ENCODE measurements around the gene ZFP62.

Gene ZFP62

GRCh38 chr5:180866985-180867384 lies 5.9 kb upstream of the ZFP62 start:
- DNase-seq, result no peak

DNA sequence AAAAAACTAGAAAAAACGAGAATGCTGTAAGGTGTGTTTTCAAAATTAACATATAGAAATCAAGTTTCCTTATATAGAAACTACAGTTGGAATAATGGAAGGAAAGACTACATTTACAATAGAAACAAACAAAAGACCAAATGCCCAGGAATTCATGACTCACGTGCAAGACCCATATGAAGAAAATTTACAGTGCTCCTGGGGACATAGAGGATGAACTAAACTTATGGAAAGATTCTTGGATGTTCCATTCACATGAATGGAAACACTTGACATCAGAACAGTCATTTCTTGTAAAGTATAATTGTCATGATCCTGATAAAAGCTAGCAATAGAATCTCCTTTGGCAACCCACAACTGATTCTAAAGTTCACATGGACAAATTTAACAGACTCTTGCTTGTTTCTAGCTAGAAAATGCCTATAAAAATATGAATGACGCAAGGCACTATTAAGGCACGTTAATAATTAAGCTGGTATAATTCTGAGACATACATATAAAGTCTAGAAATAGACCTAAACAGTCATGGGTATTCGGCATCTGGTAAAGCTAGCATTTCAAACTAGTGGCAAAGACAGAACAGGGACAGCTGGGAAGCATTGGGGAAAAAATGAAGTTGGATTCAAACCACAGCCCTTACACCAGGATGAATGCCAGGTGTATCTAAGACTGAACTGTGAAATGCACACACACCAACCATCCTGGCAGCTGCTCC lies 5.1 kb upstream of the ZFP62 start:
- no peak for DNase-seq

DNA sequence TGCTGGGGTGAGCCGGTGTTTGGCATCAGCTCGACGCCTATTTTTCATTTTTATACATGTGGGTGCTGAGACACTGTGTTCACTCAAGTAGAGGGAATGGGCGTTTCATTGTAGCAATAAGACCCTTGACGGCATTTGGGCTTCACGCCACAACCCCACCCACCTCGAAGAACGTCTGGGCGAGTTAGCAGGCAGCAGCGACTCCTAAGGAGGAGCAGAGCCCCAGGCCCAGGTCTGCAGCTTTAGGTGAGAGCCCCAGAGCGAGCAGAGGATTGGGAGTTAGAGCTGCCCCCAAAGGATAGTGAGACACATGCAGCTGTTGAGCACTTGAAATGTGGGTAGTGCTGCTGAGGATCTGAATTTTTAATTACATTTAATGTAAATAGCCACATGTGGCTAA lies 1.6 kb upstream of the ZFP62 start:
- DNase-seq, result no peak

DNA sequence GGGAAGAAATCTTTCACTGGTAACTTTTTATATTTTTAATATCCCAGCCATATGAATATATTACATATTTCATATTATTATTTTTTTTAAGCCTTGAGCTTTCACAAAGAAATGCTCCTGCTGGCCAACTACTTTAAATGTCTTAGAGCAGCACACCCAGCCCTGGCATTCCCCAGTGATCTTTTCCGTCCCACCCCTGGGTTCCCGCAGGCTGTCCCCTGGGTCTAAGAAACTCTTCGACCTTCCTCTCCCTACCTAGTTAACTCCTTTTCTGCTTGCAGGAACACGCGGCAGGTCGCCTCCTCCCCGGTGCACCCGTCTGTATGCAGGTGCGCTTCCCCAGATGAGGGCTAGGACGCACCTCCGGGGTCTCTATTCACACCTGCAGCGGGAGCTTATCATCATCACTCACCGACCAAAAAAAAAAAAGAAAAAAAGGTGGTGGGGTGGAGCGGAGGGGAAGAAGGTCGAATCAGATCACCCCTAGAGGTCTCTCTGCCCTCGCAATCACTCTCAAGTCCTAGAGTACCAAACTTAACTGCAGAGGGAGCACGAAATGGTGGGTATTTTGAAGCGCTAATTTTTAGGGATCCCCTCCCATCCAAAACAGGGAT lies 696 bp downstream of the ZFP62 start:
- no peak for DNase-seq

DNA sequence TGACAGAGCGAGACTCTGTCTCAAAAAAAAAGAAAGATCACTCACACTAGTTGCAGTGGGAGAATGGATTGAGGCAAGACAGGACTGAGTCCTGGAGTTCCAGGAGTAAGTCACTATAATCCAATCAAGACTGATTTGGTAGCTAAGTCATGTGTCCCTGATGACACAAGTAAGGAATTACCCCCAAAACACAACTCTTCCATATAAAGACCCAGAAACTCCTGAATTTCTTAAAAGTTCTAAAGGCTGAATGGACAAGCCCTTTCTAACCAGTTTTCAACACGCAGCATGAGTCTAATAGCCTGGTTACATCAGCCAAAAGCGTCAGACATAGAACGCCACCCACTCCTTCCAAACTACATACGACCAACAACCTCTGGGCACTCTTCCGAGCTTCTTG lies 2.5 kb downstream of the ZFP62 start:
- no peak for DNase-seq

DNA sequence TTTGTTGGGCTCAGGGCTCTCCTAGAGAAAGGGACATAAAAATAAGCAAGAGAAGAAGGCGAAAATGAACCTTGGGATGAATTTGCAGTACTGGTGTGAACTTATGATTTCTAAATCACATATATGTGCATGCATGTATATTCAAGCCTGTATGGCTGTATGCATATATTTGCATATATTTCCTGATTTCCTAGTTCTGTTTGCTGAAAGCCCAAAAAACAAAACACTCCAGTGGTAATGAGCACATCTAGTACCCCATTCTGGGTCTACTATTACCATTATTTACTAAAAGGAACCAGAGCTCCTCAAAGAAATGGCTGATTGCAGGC lies 7.3 kb downstream of the ZFP62 start:
- no peak for DNase-seq

DNA sequence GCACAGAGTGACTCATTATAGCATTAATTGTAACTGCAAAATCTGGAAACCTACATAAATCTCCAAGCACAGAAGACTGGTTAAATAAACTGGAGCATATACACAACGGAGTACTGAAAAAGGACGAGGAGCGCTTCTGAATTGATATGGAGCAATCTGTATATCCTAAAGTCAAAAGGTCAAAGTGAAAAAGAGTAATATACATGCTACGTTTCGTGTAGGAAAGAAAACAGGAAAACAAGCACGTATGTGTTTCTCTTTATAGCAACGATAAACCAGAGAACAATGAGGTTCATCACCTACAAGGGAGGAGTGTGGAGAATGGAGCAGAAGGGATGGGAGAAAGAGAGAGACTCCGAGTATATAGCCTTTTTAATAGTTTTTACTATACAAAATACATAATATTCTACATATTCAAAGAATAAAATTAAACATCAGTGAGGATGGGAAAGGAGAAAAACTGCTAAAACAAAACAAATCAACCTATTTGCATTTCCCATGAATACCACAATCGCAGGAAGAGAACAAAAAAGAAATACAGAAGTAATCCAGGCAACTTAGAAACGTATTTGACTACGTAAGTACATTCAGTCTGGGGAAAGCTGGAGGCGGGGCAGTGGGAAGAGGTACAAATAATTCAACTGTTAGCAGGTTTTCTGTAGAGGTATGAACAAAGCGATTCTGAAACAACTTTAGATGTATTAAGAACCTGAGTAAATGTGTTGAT lies 7.8 kb downstream of the ZFP62 start:
- peak; percentile 5 for DNase-seq

- no peak for DNase-seq
Measured at GRCh38 chr5:180852495-180852894, 8.6 kb downstream of the ZFP62 start.

GRCh38 chr5:180850434-180851078 lies 10.5 kb downstream of the ZFP62 start:
- DNase-seq, result no peak

DNA sequence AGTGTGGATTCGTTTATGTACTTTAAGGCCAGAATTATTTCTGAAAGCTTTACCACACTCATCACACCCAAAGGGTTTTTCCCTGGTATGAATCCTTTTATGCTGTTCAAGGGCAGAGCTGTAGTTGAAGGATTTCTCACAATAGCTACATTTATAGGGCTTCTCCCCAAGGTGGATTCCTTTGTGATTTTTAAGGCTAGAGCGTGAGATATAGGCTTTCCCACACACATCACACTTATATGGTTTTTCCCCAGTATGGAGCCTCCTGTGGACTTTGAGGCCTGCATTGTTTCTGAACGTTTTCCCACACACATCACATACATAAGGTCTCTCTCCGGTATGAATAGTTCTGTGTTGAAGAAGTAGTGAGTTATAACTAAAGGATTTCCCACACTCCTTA lies 11.2 kb downstream of the ZFP62 start:
- no peak for DNase-seq

DNA sequence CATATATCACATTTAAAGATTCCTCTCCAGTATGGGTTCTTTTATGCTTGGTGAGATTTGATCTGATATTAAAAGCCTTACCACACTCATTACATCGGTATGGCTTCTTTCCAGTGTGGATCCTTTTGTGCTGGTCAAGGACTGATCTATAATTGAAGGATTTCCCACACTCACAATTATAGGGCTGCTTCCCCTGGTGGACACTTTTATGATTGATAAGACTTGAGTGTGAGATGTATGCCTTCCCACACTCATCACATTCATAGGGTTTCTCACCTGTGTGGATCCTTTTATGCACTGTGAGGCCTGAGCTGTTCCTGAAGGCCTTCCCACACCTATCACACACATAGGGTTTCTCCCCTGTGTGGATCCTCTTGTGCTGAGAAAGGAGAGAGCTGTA lies 12.2 kb downstream of the ZFP62 start:
- DNase-seq, result no peak

DNA sequence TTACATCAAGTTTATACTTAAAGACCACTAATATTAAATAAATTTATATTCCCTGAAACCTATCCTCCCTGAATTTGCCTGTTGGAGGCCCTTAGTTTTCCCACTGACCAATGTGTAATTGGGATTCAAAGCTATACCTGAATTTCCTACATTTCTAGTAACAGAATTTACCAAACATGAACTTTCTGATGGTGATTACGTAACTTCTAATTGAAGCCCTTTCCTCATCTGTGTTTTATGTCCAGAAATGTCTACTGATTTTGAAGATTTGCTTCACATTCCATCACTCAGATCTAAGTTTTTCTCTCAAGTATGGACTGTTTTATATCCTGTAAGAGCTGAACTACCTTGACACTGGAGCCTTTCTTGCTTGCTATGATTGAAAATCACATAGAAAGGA lies 12.8 kb downstream of the ZFP62 start:
- DNase-seq, result no peak

- no peak for DNase-seq
Measured at GRCh38 chr5:180847026-180847425, 14.1 kb downstream of the ZFP62 start.

GRCh38 chr5:180844858-180845257 lies 16.2 kb downstream of the ZFP62 start:
- DNase-seq, result no peak

DNA sequence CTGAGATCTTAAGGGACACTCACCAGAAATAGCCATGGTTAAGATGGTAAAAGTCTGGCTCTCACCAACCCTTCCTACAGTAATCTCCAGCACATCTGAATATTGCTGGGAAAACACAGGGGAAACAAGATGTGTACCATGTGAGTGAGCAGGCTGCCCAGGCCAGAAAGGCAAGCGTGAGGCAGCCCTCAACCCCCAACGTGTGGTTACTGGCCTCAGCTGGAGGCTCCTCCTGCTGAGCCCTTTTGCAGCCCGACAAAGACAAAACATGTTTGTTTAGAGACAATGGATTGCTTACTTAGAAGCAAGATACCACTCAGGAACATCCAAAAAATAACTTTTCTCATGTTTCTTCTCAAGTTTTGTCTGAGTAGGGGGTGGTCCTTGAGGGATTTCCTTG lies 16.6 kb downstream of the ZFP62 start:
- DNase-seq, result no peak

GRCh38 chr5:180839935-180840334 lies 21.1 kb downstream of the ZFP62 start:
- DNase-seq, result no peak

DNA sequence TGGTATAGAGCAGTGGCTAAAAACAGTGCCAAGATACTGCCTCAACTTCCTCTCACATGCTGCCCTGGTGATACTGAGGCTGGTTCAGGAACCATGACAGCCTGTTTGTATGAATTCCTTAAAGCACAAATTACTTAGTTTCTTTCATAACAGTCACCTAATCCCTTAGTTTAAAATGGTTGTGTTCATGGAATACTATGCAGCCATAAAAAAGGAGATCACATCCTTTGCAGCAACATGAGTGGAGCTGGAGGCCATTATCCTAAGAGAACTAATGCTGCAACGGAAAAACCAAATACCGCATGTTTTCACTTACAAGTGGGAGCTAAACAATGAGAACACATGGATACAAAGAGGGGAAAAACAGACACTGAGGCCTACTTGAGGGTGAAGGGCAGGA lies 21.8 kb downstream of the ZFP62 start:
- DNase-seq, result no peak

DNA sequence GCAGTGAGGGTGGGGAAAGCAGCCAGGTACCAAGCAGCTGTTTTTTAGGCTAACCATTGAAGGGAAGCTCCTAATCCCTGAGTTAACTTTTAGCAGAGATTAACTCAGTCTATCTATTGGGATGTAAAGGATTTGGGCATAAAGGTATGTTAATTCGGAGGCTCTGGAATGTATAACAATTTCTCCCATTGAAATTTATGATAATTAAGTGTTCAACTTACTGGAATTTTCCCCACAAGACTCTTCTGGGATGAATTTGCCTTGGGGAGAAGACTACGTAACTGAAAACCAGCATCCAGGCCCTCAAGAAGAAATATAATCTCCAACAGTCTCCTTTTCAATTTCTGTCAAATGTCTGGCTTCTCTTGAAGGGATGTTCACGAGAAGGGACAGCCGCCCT lies 23.6 kb downstream of the ZFP62 start:
- DNase-seq, result no peak

GRCh38 chr5:180832638-180833068 lies 28.4 kb downstream of the ZFP62 start:
- DNase-seq, result no peak

DNA sequence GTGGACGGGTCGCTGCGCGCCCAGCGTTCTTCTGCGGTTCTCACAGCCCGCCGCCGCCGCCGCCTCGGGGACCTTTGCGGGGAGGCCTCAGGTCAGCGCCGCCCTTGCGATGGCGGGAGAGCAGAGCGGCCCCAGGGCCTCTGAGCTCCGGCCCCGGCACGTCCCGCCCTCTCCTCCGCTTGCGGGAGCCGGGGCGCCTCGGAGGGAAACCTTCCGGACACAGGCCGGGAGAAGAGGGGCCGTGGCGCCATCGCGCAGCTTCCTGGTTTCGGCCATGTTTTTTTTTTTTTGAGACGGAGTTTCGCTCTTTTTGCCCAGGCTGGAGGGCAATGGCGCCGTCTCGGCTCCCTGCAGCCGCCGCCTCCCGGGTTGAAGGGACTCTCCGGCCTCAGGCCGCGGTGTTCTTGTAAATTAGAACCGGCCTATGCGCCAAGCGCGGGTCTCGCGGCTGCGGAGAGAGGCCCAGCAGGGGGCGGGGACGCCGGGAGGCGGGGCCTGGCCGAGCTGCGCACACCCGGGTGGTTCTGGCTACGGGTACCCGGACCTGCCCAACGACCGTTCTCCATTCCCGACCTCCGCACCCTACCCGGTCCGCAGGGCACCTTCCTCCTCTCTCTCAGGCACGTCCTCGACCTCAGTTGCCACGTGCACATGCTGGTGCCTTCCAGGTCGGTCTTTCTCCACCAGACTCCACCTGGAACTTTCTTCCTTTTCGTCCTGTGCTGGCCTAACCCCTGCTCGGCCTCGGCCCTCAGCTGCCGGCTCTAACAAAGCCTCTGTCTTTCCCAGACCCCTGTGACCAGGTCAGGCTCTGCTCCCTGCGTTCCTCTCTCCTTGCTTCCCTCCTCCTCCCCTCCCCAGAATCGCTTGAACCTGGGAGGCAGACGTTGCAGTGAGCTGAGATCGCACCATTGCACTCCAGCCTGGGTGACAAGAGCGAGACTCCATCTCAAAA lies 29.7 kb downstream of the ZFP62 start:
- DNase-seq, result no peak

- no peak for DNase-seq
Measured at GRCh38 chr5:180830253-180831138, 30.6 kb downstream of the ZFP62 start.

DNA sequence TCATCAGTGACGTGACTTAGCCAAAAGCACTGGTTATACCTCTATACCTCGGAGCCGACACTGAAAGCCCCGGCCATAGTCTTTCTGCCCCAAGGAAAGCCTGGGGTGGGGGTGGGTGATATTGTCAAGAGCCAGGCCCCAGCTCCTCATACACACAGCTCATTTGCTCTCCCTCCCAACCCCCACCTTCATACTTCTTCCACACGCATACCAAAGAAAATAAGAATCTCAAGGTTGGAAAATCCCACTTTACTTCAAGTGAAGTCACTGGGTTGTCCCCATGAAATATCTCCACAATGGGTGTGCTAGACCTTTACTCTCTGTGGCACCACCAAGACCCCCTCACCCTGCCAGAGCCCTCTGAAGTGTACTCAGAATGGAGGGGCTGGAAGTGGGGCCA lies 31.4 kb downstream of the ZFP62 start:
- DNase-seq, result no peak

All from NCI-H1048 (cell line).